GM21423 (cell line): ENCODE results near the gene PZP.

ENCODE experiments used
- ATAC-seq: cut with Tn5 transposase; IDR thresholded peaks from one replicate; pipeline ENCODE4 v1.9.1; 2021; ENCODE audit warnings: mild to moderate bottlenecking, moderate library complexity; ENCODE audit not compliant: unreplicated experiment

The PZP gene

DNA sequence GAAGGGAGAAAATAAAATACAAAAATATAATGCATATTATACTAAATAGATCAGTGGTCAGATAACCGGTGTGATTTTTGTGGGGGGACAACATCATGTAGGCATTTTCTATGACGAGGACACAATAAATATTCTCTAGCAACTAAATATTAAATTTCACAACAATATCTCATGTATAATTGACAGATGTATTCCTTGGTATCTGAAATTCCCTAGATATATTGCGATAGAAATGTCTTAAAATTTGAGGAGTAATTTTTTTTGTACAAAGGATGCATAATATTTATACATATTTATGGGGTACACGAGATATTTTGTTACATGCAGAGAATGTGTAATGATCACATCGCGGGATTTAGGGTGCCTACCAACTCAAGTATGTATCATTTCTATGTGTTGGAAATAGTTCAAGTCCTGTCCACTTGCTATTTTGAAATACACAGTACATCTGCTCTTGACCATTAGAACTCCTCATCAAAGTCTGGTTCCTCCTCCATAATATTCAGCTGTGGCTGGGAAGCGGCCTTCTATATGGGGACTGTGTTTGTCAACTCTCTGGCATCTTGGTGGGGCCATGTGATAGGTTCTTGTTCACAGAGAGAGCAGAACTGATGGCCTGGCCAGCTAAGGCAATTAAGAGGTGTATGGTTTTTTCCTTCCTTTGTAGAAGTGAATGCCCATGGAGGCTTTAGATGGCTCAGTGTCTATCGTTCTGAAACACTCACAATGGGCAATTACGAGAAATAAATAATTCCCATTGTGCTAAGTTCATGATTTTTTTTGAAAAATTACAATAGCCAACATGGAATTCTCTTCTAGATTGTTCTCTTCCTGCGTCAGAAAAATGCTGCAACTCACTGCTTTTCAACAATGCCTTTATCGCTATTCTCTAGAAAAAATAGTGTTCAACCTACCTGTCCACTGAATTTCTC lies 101.3 kb downstream of the PZP start:
- no peak for ATAC-seq

DNA sequence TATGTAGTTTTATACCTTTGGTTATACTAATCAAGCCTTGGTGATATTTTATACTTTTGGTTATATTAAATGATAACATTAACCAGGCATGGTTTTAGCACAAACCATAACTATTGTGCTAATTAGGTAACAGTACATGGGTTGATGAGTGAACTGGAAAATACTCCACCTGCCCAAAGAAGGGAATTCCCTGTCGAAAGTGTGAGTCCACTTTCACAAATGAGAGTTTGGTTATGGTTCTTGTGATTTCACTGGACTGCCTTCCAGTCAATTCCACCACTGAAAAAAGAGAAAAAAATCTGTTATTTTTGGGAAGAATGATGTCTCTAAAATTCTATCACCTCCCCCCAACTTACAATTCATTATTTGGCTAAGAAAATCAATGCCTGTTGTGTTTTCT lies 102.1 kb downstream of the PZP start:
- no peak for ATAC-seq

DNA sequence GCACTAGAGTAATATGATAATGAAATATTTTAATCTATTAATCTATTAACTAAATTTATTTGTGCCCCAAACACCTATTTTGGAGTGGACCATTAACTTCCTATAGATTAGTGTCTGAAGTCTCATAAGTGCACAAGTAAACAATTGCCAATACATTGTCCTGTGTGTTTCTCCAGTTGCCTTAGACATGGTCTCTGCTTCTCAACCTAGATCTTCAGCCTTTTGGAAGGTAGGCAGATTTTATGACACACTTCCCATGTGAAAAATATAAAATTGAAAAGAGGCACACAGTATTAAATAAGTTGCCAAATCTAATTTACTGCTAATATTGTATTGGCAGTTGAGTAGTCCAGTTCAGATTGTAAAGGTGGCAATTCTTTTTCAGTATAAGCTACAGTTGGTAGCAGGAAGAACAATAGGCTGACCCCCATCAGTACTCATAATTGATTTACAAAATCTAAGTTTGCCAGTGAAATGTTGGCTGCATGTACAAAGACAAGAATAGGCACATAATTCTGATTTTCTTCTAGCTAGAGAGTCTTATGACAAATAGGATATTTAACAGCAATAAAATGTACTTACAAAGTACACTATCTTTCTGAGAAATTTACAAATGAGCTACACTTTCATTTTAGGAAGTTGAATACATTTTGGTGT lies 103.3 kb downstream of the PZP start:
- no peak for ATAC-seq

DNA sequence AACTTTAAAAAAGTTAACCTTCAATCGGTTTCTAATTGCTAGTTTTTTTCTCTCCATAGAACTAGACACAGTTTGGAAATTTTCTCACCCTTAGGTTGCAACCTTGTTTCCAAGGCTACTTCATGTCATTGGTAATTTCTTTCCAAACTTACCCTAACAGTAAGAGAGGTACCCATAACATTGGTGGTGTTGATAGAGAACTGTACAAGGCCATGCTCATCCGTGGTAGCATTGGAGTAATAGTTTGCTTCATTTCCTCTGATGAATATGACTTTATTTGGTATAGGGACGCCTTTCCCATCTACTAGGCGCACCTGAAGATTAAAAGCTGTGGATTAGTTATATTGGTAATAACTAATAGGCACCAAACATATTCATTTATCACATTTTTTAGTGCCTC lies 104.1 kb downstream of the PZP start:
- ATAC-seq, result no peak

DNA sequence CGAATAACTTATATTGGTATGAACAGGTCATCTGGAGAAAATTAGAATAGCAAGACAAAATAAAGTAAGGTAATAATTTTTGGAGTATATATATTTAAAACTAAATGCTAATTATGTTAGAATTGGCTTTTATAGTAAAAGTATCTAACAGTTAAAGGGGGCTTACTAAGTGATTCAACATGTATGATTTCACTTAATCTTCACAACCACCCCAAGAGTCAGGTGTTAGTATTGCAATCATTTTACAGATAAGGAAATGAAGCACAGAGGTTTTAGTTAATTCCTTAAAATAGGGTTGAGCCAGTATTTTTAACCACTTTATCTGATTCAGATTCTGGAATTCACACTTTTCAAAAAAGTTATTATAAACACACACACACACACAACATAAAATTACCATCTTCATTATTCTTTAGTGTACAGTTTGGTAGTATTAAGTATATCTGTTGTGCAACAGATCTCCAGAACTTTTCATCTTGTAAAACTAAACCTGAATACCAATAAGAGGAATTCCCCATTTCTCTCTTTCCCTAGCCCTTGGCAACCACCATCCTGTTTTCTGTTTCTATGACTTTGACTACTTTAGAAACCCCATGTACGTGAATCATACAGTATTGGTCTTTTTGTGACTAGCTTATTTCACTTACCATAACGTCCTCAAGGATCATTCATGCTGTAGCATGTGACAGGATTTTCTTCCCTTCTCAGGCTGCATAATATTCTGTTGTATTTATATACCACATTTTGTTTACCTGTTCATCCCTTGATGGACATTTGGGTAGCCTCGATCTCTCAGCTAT lies 104.9 kb downstream of the PZP start:
- ATAC-seq, result no peak

DNA sequence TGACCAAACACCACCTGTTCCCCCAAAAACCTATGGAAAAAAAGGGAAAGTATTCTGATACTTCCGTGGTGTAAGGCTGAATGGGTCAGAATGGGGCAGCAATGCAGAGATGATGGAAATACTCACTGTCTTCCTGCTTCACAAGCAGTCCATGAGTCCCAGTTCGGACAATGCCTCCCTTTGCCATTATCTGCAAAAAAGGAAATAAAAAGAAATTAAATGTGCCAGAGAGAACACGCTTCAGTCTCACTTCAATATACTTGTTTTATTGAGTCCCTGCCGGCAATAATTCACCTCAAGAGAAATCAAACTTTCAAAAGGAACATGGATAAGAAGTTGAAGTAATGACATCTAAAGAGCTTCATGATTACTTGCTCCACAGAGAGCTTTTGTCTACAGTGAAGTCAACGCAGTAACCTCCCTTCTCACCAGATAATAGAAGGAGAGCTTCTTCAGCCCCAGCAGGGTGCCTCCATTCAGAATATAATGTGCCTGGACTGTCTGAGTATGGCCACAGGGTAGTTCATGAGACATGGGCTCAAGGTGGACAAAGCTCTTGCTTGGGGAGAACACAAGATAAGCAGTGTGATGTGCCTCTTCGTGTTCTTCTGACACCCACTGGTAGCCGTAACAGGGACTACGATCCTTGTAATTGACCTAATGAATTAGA lies 107.0 kb downstream of the PZP start:
- no peak for ATAC-seq

DNA sequence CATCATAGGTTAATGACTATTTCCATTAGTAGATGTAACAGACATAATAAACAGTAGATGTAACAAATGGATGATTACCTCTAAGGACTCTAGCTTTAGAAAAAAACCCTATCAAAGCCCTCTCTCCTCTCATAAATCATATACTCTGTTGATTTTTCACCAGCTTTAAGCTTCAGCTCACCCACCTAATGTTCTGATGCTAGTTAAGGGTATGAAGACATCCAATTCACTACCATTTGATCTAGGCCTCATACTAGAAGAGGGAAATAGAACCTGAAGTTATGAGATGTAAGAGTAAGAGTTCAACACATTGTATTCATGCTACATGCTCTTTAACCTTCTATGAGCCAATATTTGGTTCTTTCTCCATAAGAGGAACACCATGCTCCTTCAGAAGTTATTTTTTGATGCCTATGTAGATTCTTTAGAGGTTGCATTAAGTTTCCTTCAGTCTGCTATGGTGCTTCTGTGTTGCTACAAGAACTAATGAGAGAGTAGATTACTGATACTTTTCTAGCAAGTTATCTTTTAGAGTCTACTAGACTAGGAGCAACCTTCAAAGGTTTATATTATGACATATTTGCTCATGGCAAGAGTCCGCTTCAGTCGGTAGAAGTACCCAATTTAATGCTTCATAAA lies 108.5 kb downstream of the PZP start:
- ATAC-seq, result no peak
